Parathyroid adenoma (tissue), 2 donors: ENCODE data around the gene NPRL2.

Experiments used
- H2AFZ ChIP-seq: fragments of 300-600 bp; sonication (generic); one replicate; pipeline ENCODE4 v1.7.0; 2017; ENCODE audit warnings: antibody characterized with exemption, mild to moderate bottlenecking
- H3K27ac ChIP-seq: fragments of 300-600 bp; sonication (generic); one replicate; pipeline ENCODE4 v1.7.0; 2017
- H3K27me3 ChIP-seq: fragments of 300-600 bp; sonication (generic); one replicate; pipeline ENCODE4 v1.7.0; 2017; ENCODE audit warnings: low read length; ENCODE audit not compliant: control insufficient read depth, insufficient read depth
- H3K36me3 ChIP-seq: fragments of 300-600 bp; sonication (generic); one replicate; pipeline ENCODE4 v1.7.0; 2017; ENCODE audit warnings: low read length; ENCODE audit not compliant: control insufficient read depth, insufficient read depth
- H3K4me1 ChIP-seq: fragments of 300-600 bp; sonication (generic); one replicate; pipeline ENCODE4 v1.7.0; 2017; ENCODE audit warnings: control low read depth
- H3K4me2 ChIP-seq: fragments of 300-600 bp; sonication (generic); one replicate; pipeline ENCODE4 v1.7.0; 2017; ENCODE audit warnings: low read length
- H3K4me3 ChIP-seq: fragments of 300-600 bp; sonication (generic); one replicate; pipeline ENCODE4 v1.7.0; 2017; ENCODE audit warnings: low read depth, low read length
- H3K79me2 ChIP-seq: fragments of 300-600 bp; sonication (generic); one replicate; pipeline ENCODE4 v1.7.0; 2017; ENCODE audit warnings: control low read depth
- H3K9ac ChIP-seq: fragments of 300-600 bp; sonication (generic); one replicate; pipeline ENCODE4 v1.7.0; 2017; ENCODE audit warnings: mild to moderate bottlenecking
- H3K9me3 ChIP-seq: fragments of 300-600 bp; sonication (generic); one replicate; pipeline ENCODE4 v1.7.0; 2017; ENCODE audit warnings: low read length; ENCODE audit not compliant: control insufficient read depth
- CTCF ChIP-seq: fragments of 300-600 bp; sonication (generic); IDR thresholded peaks from one replicate; pipeline ENCODE4 v1.7.0; 2017; ENCODE audit warnings: antibody characterized with exemption, mild to moderate bottlenecking
- donor health status: primary hyperparathyroidism.

NPRL2 gene

GRCh38 chr3:50319181-50319893 is 31.2 kb downstream of the NPRL2 start:
- Histone ChIP-seq H3K9ac (no peak overlapping the region), H3K79me2 (peaks cover 7% of the 10 kb centered on the region), H3K27ac (no peak overlapping the region), H3K4me1 (peaks cover 28% of the 10 kb centered on the region), H3K9me3 (no peaks in the 10 kb centered on the region), H3K27me3 (no peaks in the 10 kb centered on the region), H3K36me3 (no peaks in the 10 kb centered on the region), H3K4me2 (peak overlapping the region; percentile 97), H2AFZ (no peak overlapping the region), H3K4me3 (no peak overlapping the region)
- TF ChIP-seq CTCF = no peak

- Histone ChIP-seq H3K4me3 (no peak overlapping the region), H3K9me3 (no peaks in the 10 kb centered on the region), H3K4me1 (peaks cover 32% of the 10 kb centered on the region), H3K27ac (no peak overlapping the region), H3K4me2 (no peak overlapping the region), H3K36me3 (no peaks in the 10 kb centered on the region), H3K9ac (no peak overlapping the region), H2AFZ (no peak overlapping the region), H3K27me3 (no peaks in the 10 kb centered on the region), H3K79me2 (peaks cover 7% of the 10 kb centered on the region)
- no peak for TF ChIP-seq CTCF
Observed at GRCh38 chr3:50318615-50319014, 32.0 kb downstream of the NPRL2 start.

- Histone ChIP-seq H3K27me3 (no peaks in the 10 kb centered on the region), H2AFZ (no peak overlapping the region), H3K79me2 (peaks cover 7% of the 10 kb centered on the region), H3K9me3 (no peaks in the 10 kb centered on the region), H3K4me3 (no peak overlapping the region), H3K4me2 (no peak overlapping the region), H3K27ac (no peak overlapping the region), H3K9ac (no peak overlapping the region), H3K36me3 (no peaks in the 10 kb centered on the region), H3K4me1 (peaks cover 33% of the 10 kb centered on the region)
- no peak for TF ChIP-seq CTCF
Observed at GRCh38 chr3:50318163-50318562, 32.4 kb downstream of the NPRL2 start.

GRCh38 chr3:50317300-50317699 is 33.3 kb downstream of the NPRL2 start:
- Histone ChIP-seq H3K9me3 (no peaks in the 10 kb centered on the region), H3K36me3 (no peaks in the 10 kb centered on the region), H3K27me3 (no peaks in the 10 kb centered on the region), H3K4me1 (peaks cover 33% of the 10 kb centered on the region), H3K9ac (no peak overlapping the region), H3K4me2 (no peak overlapping the region), H2AFZ (no peak overlapping the region), H3K4me3 (no peak overlapping the region), H3K27ac (peak overlapping the region; percentile 51), H3K79me2 (peaks cover 7% of the 10 kb centered on the region)
- TF ChIP-seq CTCF = no peak

- no peak overlapping the region for H3K4me3 ChIP-seq
- no peak overlapping the region for H2AFZ ChIP-seq
- H3K36me3 ChIP-seq = no peaks in the 10 kb centered on the region
- no peaks in the 10 kb centered on the region for H3K9me3 ChIP-seq
- no peaks in the 10 kb centered on the region for H3K27me3 ChIP-seq
- TF ChIP-seq CTCF = no peak
- H3K27ac ChIP-seq = peak overlapping the region; percentile 51
- H3K79me2 ChIP-seq = peaks cover 7% of the 10 kb centered on the region
- H3K4me1 ChIP-seq = peaks cover 28% of the 10 kb centered on the region
- H3K4me2 ChIP-seq = no peak overlapping the region
- H3K9ac ChIP-seq = no peak overlapping the region
Observed at GRCh38 chr3:50316657-50317242, 33.8 kb downstream of the NPRL2 start.
